Naive B cell (primary cell): Measurements from ENCODE around the gene BAG3. TPM values are rescaled to one million over a fixed set of nuclear protein-coding genes. Genes with fewer than 3 reads are reported as not detected.

Experiments
- ATAC-seq, 2 donors: fragments of 150-1000 bp; cut with Tn5 transposase; 2 replicates each; pipeline ENCODE4 v1.10.0; 2021; ENCODE audit warnings: low read depth in 2 of 2, mild to moderate bottlenecking in 2 of 2, moderate library complexity in 2 of 2
- DNase-seq: peaks from one replicate; pipeline ENCODE4 v3.0.0; 2022
- H3K27ac Mint-ChIP-seq, 6 donors: one replicate each; pipeline ENCODE4 v1.8.0; 2020 to 2022; ENCODE audit warnings: mild to moderate bottlenecking in 6 of 6, mixed read lengths in 6 of 6, moderate library complexity in 5 of 6, inconsistent platforms in 2 of 6
- H3K27me3 Mint-ChIP-seq, 3 donors: one replicate each; pipeline ENCODE4 v1.8.0; 2021 to 2022; ENCODE audit warnings: mixed read lengths in 3 of 3, mild to moderate bottlenecking in 1 of 3
- H3K36me3 Mint-ChIP-seq, 2 donors: one replicate each; pipeline ENCODE4 v1.8.0; 2020 to 2022; ENCODE audit warnings: mixed read lengths in 2 of 2, inconsistent platforms in 1 of 2, mild to moderate bottlenecking in 1 of 2
- H3K4me1 Mint-ChIP-seq, 3 donors: one replicate each; pipeline ENCODE4 v1.8.0; 2020 to 2022; ENCODE audit warnings: mixed read lengths in 3 of 3, inconsistent platforms in 1 of 3, mild to moderate bottlenecking in 1 of 3, moderate library complexity in 1 of 3
- H3K4me3 Mint-ChIP-seq, 8 donors: one replicate each; pipeline ENCODE4 v1.8.0; 2020 to 2022; ENCODE audit warnings: mild to moderate bottlenecking in 8 of 8, mixed read lengths in 8 of 8, moderate library complexity in 8 of 8, inconsistent platforms in 2 of 8
- H3K9me3 Mint-ChIP-seq, 7 donors: one replicate each; pipeline ENCODE4 v1.8.0; 2020 to 2022; ENCODE audit warnings: mixed read lengths in 7 of 7, mild to moderate bottlenecking in 5 of 7, inconsistent platforms in 2 of 7, moderate library complexity in 1 of 7
- polyA plus RNA-seq, 6 donors: library from polyadenylated mRNA; unstranded; fragments of 300-500 nt; fragmentation: Illumina TruSeq; gene quantifications; one replicate each; pipeline ENCODE4 v1.2.3, GENCODE V29; 2021; ENCODE audit warnings: low read depth in 6 of 6

Gene BAG3
- polyA plus RNA-seq, 6 donors from 2014 or later: 0.41 to 1.2 (median 0.89) TPM; not detected in 1

DNA sequence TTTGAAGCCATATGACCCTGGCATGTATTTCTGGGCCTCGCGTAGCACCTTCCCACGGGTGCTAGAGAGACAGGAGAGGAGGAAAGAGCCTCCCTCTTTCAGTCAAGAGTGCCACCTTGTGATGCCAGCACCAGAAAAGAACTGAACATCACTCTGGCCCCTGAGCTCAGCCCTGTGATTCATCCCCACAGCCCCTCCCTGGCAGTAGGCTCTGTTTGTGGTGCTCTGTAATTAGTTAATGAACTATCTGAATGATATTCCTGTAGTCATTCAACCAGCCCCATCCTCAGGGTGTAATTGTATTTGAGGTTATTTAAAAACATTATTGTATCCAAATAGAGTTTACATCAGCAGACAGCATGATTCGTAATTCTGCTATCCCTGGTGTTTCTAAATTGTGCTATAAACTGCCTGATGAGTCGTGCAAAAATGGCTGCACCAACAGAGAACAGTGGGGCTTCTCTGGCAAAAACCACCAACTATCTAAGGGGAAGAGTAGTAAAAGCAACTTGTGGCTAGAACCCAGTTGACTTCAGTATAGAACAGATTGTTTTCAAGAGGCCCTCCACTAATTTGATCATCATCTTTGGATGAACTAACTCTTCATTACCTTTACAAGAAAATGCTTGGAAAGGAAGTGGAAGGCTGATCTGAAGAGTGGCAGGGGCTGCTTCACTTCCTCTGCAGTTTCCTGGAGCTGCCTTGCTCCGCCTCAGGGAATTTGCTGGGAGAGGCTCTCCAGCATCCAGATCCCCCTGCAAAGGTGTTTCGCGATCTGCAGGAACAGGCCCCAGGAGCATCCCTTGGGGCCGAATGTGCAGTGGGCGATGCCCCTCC lies 30.7 kb upstream of the BAG3 start:
- Mint-ChIP-seq H3K4me1 (peaks cover 0 to 9% (median 6%) of the 10 kb centered on the region in 3 donors), H3K27me3 (peaks cover 0 to 4% (median 0%) of the 10 kb centered on the region in 3 donors), H3K27ac (no peak overlapping the region), H3K4me3 (no peak overlapping the region), H3K36me3 (no peaks in the 10 kb centered on the region), H3K9me3 (no peaks in the 10 kb centered on the region)
- DNase-seq: no peak
- no peak for ATAC-seq

DNA sequence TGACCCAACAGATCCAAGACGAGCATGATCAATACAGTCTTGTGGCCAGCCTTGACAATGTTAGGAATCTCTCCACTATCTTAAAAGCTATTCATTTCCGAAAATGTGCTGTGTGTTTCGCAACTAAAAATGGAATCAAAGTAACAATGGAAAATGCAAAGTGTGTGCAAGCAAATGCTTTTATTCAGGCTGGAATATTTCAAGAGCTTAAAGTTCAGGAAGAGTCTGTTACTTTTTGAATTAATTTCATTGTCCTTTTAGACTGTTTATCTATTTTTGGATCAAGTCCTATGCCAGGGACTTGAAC lies 30.1 kb upstream of the BAG3 start:
- no peak overlapping the region for H3K27ac Mint-ChIP-seq
- peaks cover 0 to 9% (median 6%) of the 10 kb centered on the region in 3 donors for H3K4me1 Mint-ChIP-seq
- H3K36me3 Mint-ChIP-seq: no peaks in the 10 kb centered on the region
- H3K27me3 Mint-ChIP-seq: peaks cover 0 to 4% (median 0%) of the 10 kb centered on the region in 3 donors
- DNase-seq (no peak), ATAC-seq (no peak)
- H3K4me3 Mint-ChIP-seq: no peak overlapping the region
- H3K9me3 Mint-ChIP-seq: no peaks in the 10 kb centered on the region

DNA sequence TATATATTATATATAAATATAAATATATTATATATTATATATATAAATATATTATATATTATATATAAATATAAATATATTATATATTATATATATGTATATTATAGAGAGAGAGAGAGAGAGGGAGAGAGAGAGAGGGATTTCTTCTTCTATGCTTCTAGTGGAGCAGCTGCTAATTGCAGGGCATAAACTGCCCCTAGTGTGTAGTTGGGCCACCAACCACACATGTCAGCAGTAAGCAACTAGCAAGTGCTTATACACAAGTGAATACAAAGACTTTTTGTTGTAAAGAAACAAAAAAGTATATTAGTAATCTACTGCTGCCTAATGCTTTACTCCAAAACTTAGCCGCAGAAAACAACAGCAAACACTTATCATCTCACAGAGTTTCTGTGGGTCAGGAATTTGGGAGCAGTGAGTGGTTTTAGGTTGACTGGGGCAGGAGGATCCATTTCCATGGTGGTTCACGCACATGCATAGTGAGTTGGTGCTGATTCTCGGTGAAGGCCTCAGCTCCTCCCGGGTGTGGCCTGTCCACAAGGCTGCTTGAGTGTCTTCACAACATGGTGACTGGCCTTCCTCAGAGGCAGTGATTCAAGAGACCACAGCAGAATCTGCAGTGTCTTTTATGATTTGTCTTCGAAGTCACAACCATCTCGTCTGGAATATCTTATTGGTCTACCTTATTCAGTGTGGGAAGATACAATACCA lies 25.5 kb upstream of the BAG3 start:
- Mint-ChIP-seq H3K4me1 (no peaks in the 10 kb centered on the region), H3K9me3 (no peaks in the 10 kb centered on the region), H3K4me3 (no peak overlapping the region), H3K36me3 (no peaks in the 10 kb centered on the region), H3K27ac (no peak overlapping the region), H3K27me3 (peaks cover 0 to 13% (median 6%) of the 10 kb centered on the region in 3 donors)
- DNase-seq (no peak), ATAC-seq (no peak)

DNA sequence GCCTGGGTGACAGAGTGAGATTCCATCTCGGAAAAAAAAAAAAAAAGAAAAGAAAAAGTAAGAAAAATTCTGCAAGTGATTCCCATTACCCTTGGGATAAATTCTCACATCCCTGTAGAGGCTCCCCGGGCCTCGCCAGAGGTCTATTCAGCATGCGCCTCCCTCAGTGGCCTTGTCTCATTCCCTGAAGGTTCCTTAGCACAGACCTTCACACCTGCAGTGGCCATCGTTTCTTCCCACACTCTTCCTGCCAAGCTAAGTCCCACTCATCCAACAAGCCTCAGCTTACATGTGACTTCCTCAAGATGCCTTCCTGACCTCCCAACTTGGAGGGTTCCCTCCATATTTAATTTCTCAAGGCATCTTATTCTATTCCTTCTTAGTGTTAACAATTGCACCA lies 20.9 kb upstream of the BAG3 start:
- peak overlapping the region in 1 of 8 donors; percentile 6 for H3K4me3 Mint-ChIP-seq
- no peaks in the 10 kb centered on the region for H3K36me3 Mint-ChIP-seq
- H3K27me3 Mint-ChIP-seq: peaks cover 0 to 13% (median 6%) of the 10 kb centered on the region in 3 donors
- H3K4me1 Mint-ChIP-seq: no peaks in the 10 kb centered on the region
- no peak for DNase-seq
- no peak for ATAC-seq
- no peak overlapping the region for H3K27ac Mint-ChIP-seq
- no peaks in the 10 kb centered on the region for H3K9me3 Mint-ChIP-seq

DNA sequence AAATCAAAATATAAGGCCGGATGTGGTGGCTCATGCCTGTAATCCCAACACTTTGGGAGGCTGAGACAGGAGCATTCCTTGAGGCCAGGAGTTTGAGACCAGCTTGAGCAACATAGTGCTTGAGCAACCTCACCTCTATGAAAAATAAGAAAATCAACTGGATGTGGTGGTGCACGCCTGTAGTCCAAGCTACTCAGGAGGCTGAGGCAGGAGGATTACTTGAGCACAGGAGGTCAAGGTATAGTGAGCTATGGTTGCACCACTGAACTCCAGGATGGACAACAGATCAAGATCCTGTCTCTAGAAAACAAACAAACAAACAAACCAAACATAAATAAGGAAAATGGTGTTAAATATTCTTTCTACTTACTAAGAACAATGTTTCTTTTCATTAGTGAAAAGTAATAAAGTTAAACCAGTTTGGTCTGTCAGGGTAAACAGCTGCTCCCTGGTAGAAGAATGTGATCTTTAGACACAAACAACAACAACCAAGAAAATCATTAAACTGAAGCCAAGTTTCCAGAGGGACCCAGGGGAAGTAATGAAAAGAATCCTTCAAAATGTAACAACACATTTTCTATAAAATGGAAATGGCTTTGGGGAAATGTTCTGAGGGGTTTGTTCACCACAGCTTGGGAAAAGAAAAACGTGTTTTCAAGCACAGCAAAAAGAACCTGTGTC lies 17.5 kb upstream of the BAG3 start:
- H3K9me3 Mint-ChIP-seq: no peaks in the 10 kb centered on the region
- H3K36me3 Mint-ChIP-seq: no peaks in the 10 kb centered on the region
- no peaks in the 10 kb centered on the region for H3K4me1 Mint-ChIP-seq
- DNase-seq (no peak), ATAC-seq (no peak)
- H3K27ac Mint-ChIP-seq: peak overlapping the region in 1 of 6 donors; percentile 64
- H3K27me3 Mint-ChIP-seq: peaks cover 0 to 5% (median 4%) of the 10 kb centered on the region in 3 donors
- H3K4me3 Mint-ChIP-seq: no peak overlapping the region

DNA sequence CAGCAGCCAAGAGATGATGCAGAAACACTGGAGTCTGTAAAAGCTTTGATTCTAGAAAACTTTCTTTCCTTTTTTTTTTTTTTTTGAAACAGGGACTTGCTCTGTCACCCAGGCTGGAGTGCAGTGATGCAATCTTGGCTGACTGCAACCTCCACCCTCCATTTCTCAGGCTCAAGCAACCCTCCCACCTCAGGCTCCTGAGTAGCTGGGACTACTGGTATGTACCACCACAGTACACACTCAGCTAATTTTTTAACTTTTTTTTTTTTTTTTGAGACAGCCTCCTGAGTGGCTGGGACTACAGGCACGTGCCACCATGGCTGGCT lies 17.0 kb upstream of the BAG3 start:
- Mint-ChIP-seq H3K9me3 (no peaks in the 10 kb centered on the region), H3K36me3 (no peaks in the 10 kb centered on the region), H3K4me3 (no peak overlapping the region), H3K27me3 (peaks cover 0 to 5% (median 5%) of the 10 kb centered on the region in 3 donors), H3K4me1 (no peaks in the 10 kb centered on the region), H3K27ac (no peak overlapping the region)
- DNase-seq (no peak), ATAC-seq (no peak)

DNA sequence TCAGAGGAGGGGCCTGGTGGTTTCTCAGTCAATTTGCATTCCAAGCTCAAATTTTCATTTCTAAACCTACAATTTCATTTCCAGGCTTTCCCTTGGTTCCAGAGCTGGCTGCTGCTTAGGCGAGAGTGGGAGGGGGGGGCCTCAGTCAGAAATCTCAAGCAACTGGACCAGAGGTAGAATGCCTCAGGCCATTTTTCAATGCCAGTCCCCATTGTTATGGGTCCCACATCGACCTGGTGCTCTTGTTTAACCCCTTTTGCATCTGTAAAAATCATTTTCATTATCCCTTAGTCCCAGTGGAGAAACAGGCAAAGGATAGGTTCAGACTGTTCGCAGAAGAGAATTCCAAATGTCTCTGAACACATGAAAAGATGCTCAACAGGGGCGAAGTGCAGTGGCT lies 13.5 kb upstream of the BAG3 start:
- ATAC-seq: no peak
- no peak for DNase-seq
- peaks cover 0 to 19% (median 4%) of the 10 kb centered on the region in 3 donors for H3K27me3 Mint-ChIP-seq

DNA sequence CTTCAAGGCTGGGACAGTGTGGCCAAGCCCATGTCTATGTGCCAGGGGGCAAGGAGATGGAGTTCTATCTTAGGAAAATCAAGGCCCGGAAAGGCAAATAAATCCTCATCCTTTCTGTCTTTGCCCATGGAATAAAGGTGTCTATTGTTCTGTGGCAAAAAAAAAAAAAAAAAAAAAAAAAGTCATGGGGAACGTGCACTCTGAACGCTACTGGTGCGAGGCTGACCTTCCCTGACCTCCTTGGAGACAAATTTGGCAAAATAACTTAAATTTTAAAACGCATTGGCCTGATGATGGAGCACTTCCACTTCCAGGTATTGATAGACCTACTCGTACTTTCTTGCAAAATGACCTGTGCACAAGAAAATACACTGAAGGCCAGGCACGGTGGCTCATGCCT lies 12.2 kb upstream of the BAG3 start:
- ATAC-seq (no peak), DNase-seq (no peak)
- H3K4me1 Mint-ChIP-seq: no peaks in the 10 kb centered on the region
- H3K36me3 Mint-ChIP-seq: no peaks in the 10 kb centered on the region
- peak overlapping the region in 1 of 6 donors; percentile 22 for H3K27ac Mint-ChIP-seq
- H3K27me3 Mint-ChIP-seq: peaks cover 5 to 21% (median 9%) of the 10 kb centered on the region in 3 donors
- peak overlapping the region in 1 of 8 donors; percentile 75 for H3K4me3 Mint-ChIP-seq
- H3K9me3 Mint-ChIP-seq: peaks cover 0 to 1% (median 0%) of the 10 kb centered on the region in 7 donors

More for the DNA sequence above, 13.5 kb upstream of the BAG3 start:
- Mint-ChIP-seq H3K36me3 (no peaks in the 10 kb centered on the region), H3K4me1 (no peaks in the 10 kb centered on the region), H3K4me3 (no peak overlapping the region), H3K27ac (no peak overlapping the region), H3K9me3 (no peaks in the 10 kb centered on the region)

DNA sequence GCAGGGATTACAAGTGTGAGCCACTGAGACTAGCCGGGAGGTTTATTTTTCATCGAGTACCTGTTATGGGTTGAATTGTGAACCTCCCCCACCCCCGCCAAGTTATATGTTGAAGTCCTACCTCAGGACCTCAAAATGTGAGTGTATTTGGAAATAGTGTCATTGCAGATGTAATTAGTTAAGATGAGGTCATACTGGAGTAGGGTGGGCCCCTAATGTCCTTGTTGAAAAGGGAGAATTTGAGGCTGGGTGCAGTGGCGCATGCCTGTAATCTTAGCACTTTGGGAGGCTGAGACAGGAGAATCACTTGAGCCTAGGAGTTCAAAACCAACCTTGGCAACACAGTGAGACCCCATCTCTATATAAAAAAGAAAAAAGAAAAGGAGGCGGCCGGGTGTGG lies 10.8 kb upstream of the BAG3 start:
- Mint-ChIP-seq H3K27ac (no peak overlapping the region), H3K27me3 (peaks cover 5 to 21% (median 9%) of the 10 kb centered on the region in 3 donors), H3K4me3 (no peak overlapping the region), H3K9me3 (peaks cover 0 to 3% (median 0%) of the 10 kb centered on the region in 7 donors), H3K36me3 (no peaks in the 10 kb centered on the region), H3K4me1 (no peaks in the 10 kb centered on the region)
- no peak for DNase-seq
- no peak for ATAC-seq

DNA sequence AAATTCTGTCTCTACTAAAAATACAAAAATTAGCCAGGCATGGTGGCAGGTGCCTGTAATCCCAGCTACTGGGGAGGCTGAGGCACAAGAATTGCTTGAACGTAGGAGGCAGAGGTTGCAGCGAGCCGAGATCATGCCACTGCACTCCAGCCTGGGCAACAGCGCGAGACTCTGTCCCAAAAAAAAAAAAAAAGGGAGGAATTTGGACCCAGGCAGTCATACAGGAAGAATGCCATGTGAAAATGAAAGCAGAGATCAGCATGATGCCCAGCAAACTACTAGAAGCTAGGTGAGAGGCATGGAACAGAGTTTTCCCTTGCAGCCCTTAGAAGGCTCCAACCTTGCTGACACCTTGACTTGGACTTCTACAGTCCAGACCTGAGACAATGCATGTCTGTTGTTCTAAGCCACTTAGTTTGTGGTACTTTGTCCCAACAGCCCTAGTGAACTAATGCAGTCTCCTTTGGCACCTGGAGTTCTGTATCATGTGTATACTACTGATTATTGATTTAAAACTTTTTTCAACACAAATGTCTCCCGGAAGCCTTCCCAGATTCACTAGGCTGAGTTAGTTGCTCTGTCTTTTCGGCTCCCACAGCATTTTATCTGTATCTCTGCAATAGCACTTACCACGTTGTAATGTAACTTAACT lies 10.2 kb upstream of the BAG3 start:
- no peaks in the 10 kb centered on the region for H3K4me1 Mint-ChIP-seq
- DNase-seq (no peak), ATAC-seq (no peak)
- no peak overlapping the region for H3K27ac Mint-ChIP-seq
- H3K27me3 Mint-ChIP-seq: peaks cover 5 to 23% (median 9%) of the 10 kb centered on the region in 3 donors
- H3K4me3 Mint-ChIP-seq: no peak overlapping the region
- H3K9me3 Mint-ChIP-seq: peaks cover 0 to 5% (median under 1%) of the 10 kb centered on the region in 7 donors
- no peaks in the 10 kb centered on the region for H3K36me3 Mint-ChIP-seq

DNA sequence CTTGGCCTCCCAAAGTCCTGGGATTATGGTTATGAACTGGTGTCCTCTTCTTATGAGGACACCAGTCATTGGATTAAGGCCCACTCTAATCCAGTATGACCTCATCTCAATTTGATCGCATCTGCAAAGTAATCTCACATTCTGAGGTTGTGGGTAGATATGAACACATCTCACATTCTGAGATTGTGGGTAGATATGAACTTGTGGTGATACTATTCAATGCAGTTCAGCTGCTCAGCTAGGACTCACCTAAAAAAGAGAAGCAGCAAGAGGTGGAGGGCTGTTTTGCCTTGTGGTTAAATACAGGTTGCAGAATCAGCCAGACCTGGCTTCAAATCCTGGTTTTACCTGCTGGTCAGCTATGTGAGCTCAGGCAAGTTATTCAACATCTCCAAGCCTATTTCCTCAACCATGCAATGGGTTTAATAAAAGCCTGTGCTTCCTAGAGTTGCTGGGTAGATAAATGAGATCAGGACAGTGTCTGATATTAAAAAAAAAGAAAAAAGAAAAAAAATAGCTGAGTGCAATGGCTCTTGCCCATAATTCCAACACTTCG lies 8.5 kb upstream of the BAG3 start:
- H3K36me3 Mint-ChIP-seq: no peaks in the 10 kb centered on the region
- no peak overlapping the region for H3K27ac Mint-ChIP-seq
- H3K9me3 Mint-ChIP-seq: peaks cover 0 to 7% (median 2%) of the 10 kb centered on the region in 7 donors
- no peaks in the 10 kb centered on the region for H3K4me1 Mint-ChIP-seq
- ATAC-seq (no peak), DNase-seq (no peak)
- peak overlapping the region in 1 of 8 donors; percentile 24 for H3K4me3 Mint-ChIP-seq
- peaks cover 5 to 28% (median 9%) of the 10 kb centered on the region in 3 donors for H3K27me3 Mint-ChIP-seq

DNA sequence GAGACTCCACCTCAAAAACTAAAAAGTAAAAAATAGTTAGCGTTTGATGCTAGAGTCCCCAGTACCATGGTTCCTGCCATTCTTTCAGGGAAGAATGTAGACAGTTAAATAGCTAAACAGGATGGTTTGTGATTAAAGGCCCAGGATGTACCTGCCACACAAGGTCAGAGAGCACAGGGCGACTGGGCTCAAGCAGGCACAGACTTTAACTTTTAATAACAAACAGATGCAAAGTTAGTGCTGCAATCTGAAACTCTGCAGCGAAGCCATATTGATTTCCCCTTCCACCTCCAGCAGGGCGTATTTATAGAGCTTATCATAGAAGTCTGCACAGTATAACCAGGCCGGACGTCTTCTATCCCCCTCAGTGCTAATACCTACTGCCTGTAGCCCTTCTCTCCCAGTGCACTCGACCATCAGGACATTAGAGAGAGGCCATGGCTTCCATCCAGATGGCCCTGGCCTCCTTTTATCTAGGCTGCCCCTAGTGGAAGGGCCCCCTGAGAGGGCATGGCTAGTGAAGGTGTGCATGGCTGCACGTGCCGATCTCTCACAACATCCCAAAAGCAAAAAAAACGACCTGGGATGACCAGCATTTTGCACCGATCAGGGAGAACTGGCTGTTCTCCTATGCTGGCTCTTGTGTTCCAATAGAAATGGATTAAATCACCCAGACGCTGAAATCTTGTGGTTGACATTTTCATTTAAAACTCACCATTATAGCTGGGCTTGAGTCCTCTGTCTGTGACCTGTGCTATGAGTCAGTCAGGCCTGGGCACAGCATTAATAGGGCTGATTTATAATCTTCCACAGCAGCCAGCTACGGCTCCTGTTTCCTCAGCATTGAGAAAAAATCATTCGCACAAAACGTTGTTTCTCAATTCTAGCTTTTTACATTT lies 7.6 kb upstream of the BAG3 start:
- DNase-seq (no peak), ATAC-seq (no peak)
- Mint-ChIP-seq H3K4me1 (no peaks in the 10 kb centered on the region), H3K27ac (no peak overlapping the region), H3K9me3 (peaks cover 0 to 7% (median 2%) of the 10 kb centered on the region in 7 donors), H3K4me3 (no peak overlapping the region), H3K27me3 (peaks cover 5 to 26% (median 9%) of the 10 kb centered on the region in 3 donors), H3K36me3 (no peaks in the 10 kb centered on the region)
